ENCODE data around the gene PAK4. TPM values are rescaled to one million over a fixed set of nuclear protein-coding genes. Genes with fewer than 3 reads are reported as not detected.

PAK4 gene
- total RNA-seq, 1 donor from 2014 or later = 23.7 TPM

DNA sequence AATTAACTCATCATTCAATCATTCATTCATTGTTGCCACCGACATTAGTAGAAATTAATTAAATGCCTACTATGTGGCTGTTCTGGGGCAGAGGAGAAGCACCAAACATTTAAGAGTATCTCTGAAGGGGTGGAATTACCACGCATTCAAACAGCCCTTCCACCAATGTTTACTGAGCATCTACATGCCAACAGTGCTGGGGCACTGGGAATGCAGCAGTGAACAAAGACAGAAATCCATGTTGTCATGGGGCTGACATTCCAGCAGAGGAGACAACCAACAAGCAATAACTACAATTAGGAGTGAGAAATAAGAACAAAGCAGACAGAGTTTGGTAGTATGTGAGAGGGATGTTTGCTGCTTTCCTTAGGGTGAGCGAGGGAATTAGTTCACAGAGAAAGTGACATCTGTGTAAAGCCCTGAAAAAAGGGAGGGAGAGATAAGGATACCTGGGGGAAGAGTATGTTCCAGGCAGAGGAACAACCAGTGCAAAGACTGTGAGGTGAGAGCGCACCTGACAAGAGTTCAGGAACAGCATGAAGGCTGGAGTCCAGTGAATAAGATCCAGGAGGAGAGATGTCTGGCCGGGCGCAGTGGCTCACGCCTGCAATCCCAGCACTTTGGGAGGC, 1.3 kb upstream of the PAK4 start:
- DNase-seq (ENCODE audit: low read depth) = no peak
- Histone ChIP-seq H3K27me3 (ENCODE audit: control insufficient read depth, insufficient read depth, low read length) (no peaks in the 10 kb centered on the region), H3K4me3 (ENCODE audit: low read depth, low read length) (no peak overlapping the region), H3K36me3 (ENCODE audit: control insufficient read depth, insufficient read depth, low read length) (no peaks in the 10 kb centered on the region)
- TF ChIP-seq, protein P1, sequence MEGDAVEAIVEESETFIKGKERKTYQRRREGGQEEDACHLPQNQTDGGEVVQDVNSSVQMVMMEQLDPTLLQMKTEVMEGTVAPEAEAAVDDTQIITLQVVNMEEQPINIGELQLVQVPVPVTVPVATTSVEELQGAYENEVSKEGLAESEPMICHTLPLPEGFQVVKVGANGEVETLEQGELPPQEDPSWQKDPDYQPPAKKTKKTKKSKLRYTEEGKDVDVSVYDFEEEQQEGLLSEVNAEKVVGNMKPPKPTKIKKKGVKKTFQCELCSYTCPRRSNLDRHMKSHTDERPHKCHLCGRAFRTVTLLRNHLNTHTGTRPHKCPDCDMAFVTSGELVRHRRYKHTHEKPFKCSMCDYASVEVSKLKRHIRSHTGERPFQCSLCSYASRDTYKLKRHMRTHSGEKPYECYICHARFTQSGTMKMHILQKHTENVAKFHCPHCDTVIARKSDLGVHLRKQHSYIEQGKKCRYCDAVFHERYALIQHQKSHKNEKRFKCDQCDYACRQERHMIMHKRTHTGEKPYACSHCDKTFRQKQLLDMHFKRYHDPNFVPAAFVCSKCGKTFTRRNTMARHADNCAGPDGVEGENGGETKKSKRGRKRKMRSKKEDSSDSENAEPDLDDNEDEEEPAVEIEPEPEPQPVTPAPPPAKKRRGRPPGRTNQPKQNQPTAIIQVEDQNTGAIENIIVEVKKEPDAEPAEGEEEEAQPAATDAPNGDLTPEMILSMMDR (IDR thresholded peaks at IDR 0.05; ENCODE audit: insufficient read depth, low read length, poor library complexity, severe bottlenecking) = no peak

GRCh38 chr19:39125199-39125553, 410 bp upstream of the PAK4 start:
- TF ChIP-seq, protein P1 (IDR thresholded peaks at IDR 0.05; ENCODE audit: insufficient read depth, low read length, poor library complexity, severe bottlenecking) = no peak
- H3K27me3 ChIP-seq (ENCODE audit: control insufficient read depth, insufficient read depth, low read length) = no peaks in the 10 kb centered on the region
- H3K4me3 ChIP-seq (ENCODE audit: low read depth, low read length) = no peak overlapping the region
- DNase-seq (ENCODE audit: low read depth) = no peak
- H3K36me3 ChIP-seq (ENCODE audit: control insufficient read depth, insufficient read depth, low read length) = no peaks in the 10 kb centered on the region

GRCh38 chr19:39126312-39127187, 964 bp downstream of the PAK4 start:
- TF ChIP-seq, protein P1 (IDR thresholded peaks at IDR 0.05; ENCODE audit: insufficient read depth, low read length, poor library complexity, severe bottlenecking) = no peak
- H3K36me3 ChIP-seq (ENCODE audit: control insufficient read depth, insufficient read depth, low read length) = no peaks in the 10 kb centered on the region
- DNase-seq (ENCODE audit: low read depth) = peak; percentile 67
- peak overlapping the region; percentile 92 for H3K4me3 ChIP-seq (ENCODE audit: low read depth, low read length)
- H3K27me3 ChIP-seq (ENCODE audit: control insufficient read depth, insufficient read depth, low read length) = no peaks in the 10 kb centered on the region

- Histone ChIP-seq H3K27me3 (ENCODE audit: control insufficient read depth, insufficient read depth, low read length) (no peaks in the 10 kb centered on the region), H3K4me3 (ENCODE audit: low read depth, low read length) (no peak overlapping the region), H3K36me3 (ENCODE audit: control insufficient read depth, insufficient read depth, low read length) (no peaks in the 10 kb centered on the region)
- no peak for DNase-seq (ENCODE audit: low read depth)
- TF ChIP-seq, protein P1 (IDR thresholded peaks at IDR 0.05; ENCODE audit: insufficient read depth, low read length, poor library complexity, severe bottlenecking) = no peak
Measured at GRCh38 chr19:39127812-39128515, 2.4 kb downstream of the PAK4 start.

DNA sequence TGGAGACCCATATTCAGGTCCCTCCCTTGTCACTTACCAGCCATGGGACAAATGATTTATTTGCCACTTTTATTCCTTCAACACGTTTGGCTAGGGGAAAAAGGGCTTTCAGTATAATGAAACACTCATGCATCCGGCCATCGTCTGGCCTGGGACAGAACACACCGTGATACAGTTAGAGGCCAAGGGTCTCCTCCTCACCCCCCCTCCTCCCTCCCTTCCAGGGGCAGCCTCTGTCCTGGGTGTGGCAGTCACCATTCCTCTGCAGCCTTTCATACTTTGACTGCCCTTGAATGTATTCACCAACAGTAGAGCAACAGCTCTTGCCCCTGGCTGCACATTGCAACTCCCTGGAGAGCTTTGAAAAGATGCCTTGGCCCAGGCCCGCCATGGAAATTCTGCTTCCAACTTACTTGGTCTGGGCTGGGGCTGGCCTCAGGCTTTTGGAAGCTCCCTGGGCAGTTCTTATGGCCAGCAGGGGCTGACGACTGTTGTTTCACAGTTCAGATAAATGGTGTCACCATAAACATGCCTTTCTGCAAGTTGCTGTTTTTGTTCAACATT, 3.0 kb downstream of the PAK4 start:
- TF ChIP-seq, protein P1 (IDR thresholded peaks at IDR 0.05; ENCODE audit: insufficient read depth, low read length, poor library complexity, severe bottlenecking) = no peak
- Histone ChIP-seq H3K4me3 (ENCODE audit: low read depth, low read length) (no peak overlapping the region), H3K27me3 (ENCODE audit: control insufficient read depth, insufficient read depth, low read length) (no peaks in the 10 kb centered on the region), H3K36me3 (ENCODE audit: control insufficient read depth, insufficient read depth, low read length) (no peaks in the 10 kb centered on the region)
- no peak for DNase-seq (ENCODE audit: low read depth)

All from kidney epithelial cell (primary cell).